WTC11 (cell line): ENCODE data around the gene ARHGAP8. TPM values are rescaled to one million over a fixed set of nuclear protein-coding genes. Genes with fewer than 3 reads are reported as not detected.

ENCODE experiments used
- ATAC-seq: fragments of 200-7000 bp; cut with Tn5 transposase; 2 replicates; pipeline ENCODE4 v1.10.0; 2021; ENCODE audit warnings: mild to moderate bottlenecking, moderate library complexity
- CTCF ChIA-PET: fragments of 300-600 bp; sonication (Branson Sonifier 250); formaldehyde crosslinking; loops from one replicate; lab custom pipeline; 2021; ENCODE audit warnings: antibody characterized with exemption; lab: Charles Lee
- POLR2A ChIA-PET: fragments of 350-600 bp; sonication (Branson Sonifier 250); formaldehyde crosslinking; loops from one replicate; lab custom pipeline; 2021; ENCODE audit warnings: antibody characterized with exemption; lab: Charles Lee
- DNase-seq: peaks from one replicate; pipeline ENCODE4 v3.0.0; 2021; ENCODE audit warnings: low spot score
- H3K27ac Mint-ChIP-seq: 2 replicates; pipeline ENCODE4 v1.8.0; 2021; ENCODE audit warnings: mixed read lengths
- H3K27me3 Mint-ChIP-seq: 2 replicates; pipeline ENCODE4 v1.8.0; 2021; ENCODE audit warnings: low read depth, mild to moderate bottlenecking, moderate library complexity, mixed read lengths
- H3K36me3 Mint-ChIP-seq: 2 replicates; pipeline ENCODE4 v1.8.0; 2021; ENCODE audit warnings: mixed read lengths
- H3K4me1 Mint-ChIP-seq: 2 replicates; pipeline ENCODE4 v1.8.0; 2022; ENCODE audit warnings: mixed read lengths
- H3K4me3 Mint-ChIP-seq: 2 replicates; pipeline ENCODE4 v1.8.0; 2021; ENCODE audit warnings: mild to moderate bottlenecking, moderate library complexity, mixed read lengths
- H3K9me3 Mint-ChIP-seq: 2 replicates; pipeline ENCODE4 v1.8.0; 2021; ENCODE audit warnings: mixed read lengths
- ATF1 ChIP-seq: sonication (generic); formaldehyde crosslinking; IDR thresholded peaks from 2 replicates; pipeline ENCODE4 v1.8.1; 2023; ENCODE audit warnings: mild to moderate bottlenecking, moderate library complexity, missing genetic modification reagents
- FOXP1 ChIP-seq: sonication (generic); formaldehyde crosslinking; IDR thresholded peaks from 2 replicates; pipeline ENCODE4 v1.8.0; 2022; ENCODE audit warnings: missing genetic modification reagents, mild to moderate bottlenecking, moderate library complexity, borderline replicate concordance
- GRHL2 ChIP-seq: fragments of 250-450 bp; sonication (Bioruptor Pico); IDR thresholded peaks from 2 replicates; pipeline ENCODE4 v1.8.0; 2022; ENCODE audit warnings: mild to moderate bottlenecking, moderate library complexity; ENCODE audit not compliant: insufficient replicate concordance, severe bottlenecking
- IRF2 ChIP-seq: sonication (generic); formaldehyde crosslinking; IDR thresholded peaks from 2 replicates; pipeline ENCODE4 v1.8.0; 2022; ENCODE audit warnings: low read depth, missing genetic modification reagents, borderline replicate concordance
- MYBL2 ChIP-seq: sonication (generic); formaldehyde crosslinking; IDR thresholded peaks from 2 replicates; pipeline ENCODE4 v1.8.1; 2023; ENCODE audit warnings: mild to moderate bottlenecking, moderate library complexity, missing genetic modification reagents
- ZNF121 ChIP-seq: sonication (generic); formaldehyde crosslinking; IDR thresholded peaks from 2 replicates; pipeline ENCODE4 v1.8.0; 2023; ENCODE audit warnings: missing genetic modification reagents
- ZNF219 ChIP-seq: sonication (generic); formaldehyde crosslinking; IDR thresholded peaks from 2 replicates; pipeline ENCODE4 v1.8.0; 2023; ENCODE audit warnings: missing genetic modification reagents, mild to moderate bottlenecking, borderline replicate concordance
- ZNF423 ChIP-seq: fragments of 250-450 bp; sonication (Bioruptor Pico); IDR thresholded peaks from 2 replicates; pipeline ENCODE4 v2.1.2; 2022; ENCODE audit warnings: mild to moderate bottlenecking, moderate library complexity
- total RNA-seq: library from RNA; stranded (reverse); gene quantifications from 3 replicates; pipeline ENCODE4 v1.2.3, GENCODE V29; 2021
- TF ChIP-seq, protein P1 (sequence below): fragments of 250-450 bp; sonication (Bioruptor Pico); IDR thresholded peaks from 2 replicates; pipeline ENCODE4 v1.9.0; 2021; ENCODE audit warnings: mild to moderate bottlenecking
- TF ChIP-seq, protein P2 (sequence below): sonication (generic); formaldehyde crosslinking; IDR thresholded peaks from 2 replicates; pipeline ENCODE4 v1.8.1; 2022; ENCODE audit warnings: missing genetic modification reagents, borderline replicate concordance
- TF ChIP-seq, protein P3 (sequence below): fragments of 250-450 bp; sonication (Bioruptor Pico); conservative IDR thresholded peaks from 2 replicates; pipeline ENCODE4 v1.9.0; 2021; ENCODE audit warnings: mild to moderate bottlenecking
- TF ChIP-seq, protein P4 (sequence below): sonication (generic); formaldehyde crosslinking; IDR thresholded peaks from 2 replicates; pipeline ENCODE4 v1.8.1; 2022; ENCODE audit warnings: mild to moderate bottlenecking, missing genetic modification reagents, moderate library complexity, borderline replicate concordance
- TF ChIP-seq, protein P5 (sequence below): fragments of 250-450 bp; sonication (Bioruptor Pico); IDR thresholded peaks from 2 replicates; pipeline ENCODE4 v2.1.2; 2022; ENCODE audit warnings: mild to moderate bottlenecking, moderate library complexity
- TF ChIP-seq, protein P6 (sequence below): sonication (generic); formaldehyde crosslinking; IDR thresholded peaks from 2 replicates; pipeline ENCODE4 v1.8.0; 2022; ENCODE audit warnings: mild to moderate bottlenecking, missing genetic modification reagents
- TF ChIP-seq, protein P7 (sequence below): sonication (generic); formaldehyde crosslinking; IDR thresholded peaks from 2 replicates; pipeline ENCODE4 v1.8.1; 2023; ENCODE audit warnings: mild to moderate bottlenecking, missing genetic modification reagents, moderate library complexity
- TF ChIP-seq, protein P8 (sequence below): sonication (generic); formaldehyde crosslinking; IDR thresholded peaks from 2 replicates; pipeline ENCODE4 v1.8.0; 2023; ENCODE audit warnings: missing genetic modification reagents, mild to moderate bottlenecking, borderline replicate concordance
- TF ChIP-seq, protein P9 (sequence below): fragments of 250-450 bp; sonication (Bioruptor Pico); IDR thresholded peaks from 2 replicates; pipeline ENCODE4 v1.9.0; 2021; ENCODE audit warnings: moderate library complexity, mild to moderate bottlenecking, inconsistent platforms, borderline replicate concordance
- TF ChIP-seq, protein P10 (sequence below): fragments of 250-450 bp; sonication (Bioruptor Pico); IDR thresholded peaks from 2 replicates; pipeline ENCODE4 v1.9.0; 2021; ENCODE audit warnings: mild to moderate bottlenecking, borderline replicate concordance

ARHGAP8 gene
- total RNA-seq, 1 experiment from 2014 or later = 61.4 TPM

DNA sequence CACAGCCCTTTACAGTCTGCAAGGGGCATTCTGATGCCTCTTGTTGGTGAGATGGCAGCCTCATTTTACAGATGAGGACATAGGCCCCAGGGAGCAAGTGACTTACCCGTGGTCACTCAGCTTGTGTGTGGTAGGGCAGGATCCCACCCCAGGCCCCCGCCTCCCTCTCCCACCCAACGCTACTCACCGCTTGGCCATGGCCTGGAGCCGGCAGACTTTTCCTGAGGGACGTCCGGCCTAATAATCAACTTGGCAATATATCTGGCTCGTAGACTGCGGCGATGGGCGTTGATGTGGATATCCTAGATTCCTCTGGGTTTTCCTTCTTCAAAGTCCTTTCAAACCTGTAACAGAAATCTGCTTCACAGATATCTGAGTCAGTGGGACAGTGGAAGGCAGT is 57.1 kb downstream of the ARHGAP8 start:
- peaks cover 18% of the 10 kb centered on the region for H3K9me3 Mint-ChIP-seq
- H3K27ac Mint-ChIP-seq = no peak overlapping the region
- ATAC-seq = no peak
- H3K4me1 Mint-ChIP-seq = peaks cover 24% of the 10 kb centered on the region
- DNase-seq = no peak
- ChIA-PET CTCF (interaction anchor here (1.8 kb wide), 1 partner anchor 13 kb away, joined by 4 read pairs; no protein-coding TSS in a partner anchor), POLR2A (no interaction called here)
- H3K36me3 Mint-ChIP-seq = peaks cover 39% of the 10 kb centered on the region
- H3K4me3 Mint-ChIP-seq = no peak overlapping the region
- no peaks in the 10 kb centered on the region for H3K27me3 Mint-ChIP-seq
- TF ChIP-seq, protein P1, sequence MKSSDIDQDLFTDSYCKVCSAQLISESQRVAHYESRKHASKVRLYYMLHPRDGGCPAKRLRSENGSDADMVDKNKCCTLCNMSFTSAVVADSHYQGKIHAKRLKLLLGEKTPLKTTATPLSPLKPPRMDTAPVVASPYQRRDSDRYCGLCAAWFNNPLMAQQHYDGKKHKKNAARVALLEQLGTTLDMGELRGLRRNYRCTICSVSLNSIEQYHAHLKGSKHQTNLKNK (CRISPR knock-in tag) = no peak
- no peak for TF ChIP-seq IRF2 (CRISPR knock-in tag)
- TF ChIP-seq, protein P2, sequence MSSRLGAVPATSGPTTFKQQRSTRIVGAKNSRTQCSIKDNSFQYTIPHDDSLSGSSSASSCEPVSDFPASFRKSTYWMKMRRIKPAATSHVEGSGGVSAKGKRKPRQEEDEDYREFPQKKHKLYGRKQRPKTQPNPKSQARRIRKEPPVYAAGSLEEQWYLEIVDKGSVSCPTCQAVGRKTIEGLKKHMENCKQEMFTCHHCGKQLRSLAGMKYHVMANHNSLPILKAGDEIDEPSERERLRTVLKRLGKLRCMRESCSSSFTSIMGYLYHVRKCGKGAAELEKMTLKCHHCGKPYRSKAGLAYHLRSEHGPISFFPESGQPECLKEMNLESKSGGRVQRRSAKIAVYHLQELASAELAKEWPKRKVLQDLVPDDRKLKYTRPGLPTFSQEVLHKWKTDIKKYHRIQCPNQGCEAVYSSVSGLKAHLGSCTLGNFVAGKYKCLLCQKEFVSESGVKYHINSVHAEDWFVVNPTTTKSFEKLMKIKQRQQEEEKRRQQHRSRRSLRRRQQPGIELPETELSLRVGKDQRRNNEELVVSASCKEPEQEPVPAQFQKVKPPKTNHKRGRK (CRISPR knock-in tag) = no peak
- TF ChIP-seq ZNF121 (CRISPR knock-in tag) = no peak
- TF ChIP-seq, protein P3, sequence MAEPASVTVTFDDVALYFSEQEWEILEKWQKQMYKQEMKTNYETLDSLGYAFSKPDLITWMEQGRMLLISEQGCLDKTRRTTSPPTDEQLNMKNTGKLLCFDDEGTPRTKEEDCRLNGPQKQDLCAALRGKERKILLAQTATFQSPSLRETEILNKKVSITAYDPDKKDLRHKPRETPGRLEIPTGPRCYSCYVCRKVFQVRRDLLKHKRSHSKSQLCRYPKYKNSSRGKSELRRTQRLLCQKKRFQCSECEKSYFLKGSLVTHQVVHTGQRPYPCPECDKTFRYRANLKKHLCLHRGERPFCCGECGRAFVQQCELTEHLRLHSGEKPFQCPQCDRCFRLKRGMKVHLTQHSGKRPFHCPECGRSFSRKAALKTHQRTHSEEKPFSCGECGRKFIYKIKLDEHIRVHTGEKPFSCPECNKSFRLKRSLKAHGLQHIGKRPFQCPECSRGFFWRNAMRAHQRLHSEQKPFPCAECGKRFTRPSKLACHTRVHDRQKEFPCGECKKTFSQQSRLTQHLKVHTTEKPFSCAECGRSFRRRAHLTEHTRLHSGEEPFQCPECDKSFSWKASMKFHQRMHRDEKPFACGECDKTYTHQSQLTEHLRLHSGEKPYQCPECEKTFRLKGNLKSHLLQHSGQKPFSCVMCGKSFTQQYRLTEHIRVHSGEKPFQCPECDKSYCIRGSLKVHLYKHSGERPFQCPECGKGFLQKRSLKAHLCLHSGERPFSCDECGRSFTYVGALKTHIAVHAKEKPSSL (CRISPR knock-in tag) = no peak
- TF ChIP-seq, protein P4, sequence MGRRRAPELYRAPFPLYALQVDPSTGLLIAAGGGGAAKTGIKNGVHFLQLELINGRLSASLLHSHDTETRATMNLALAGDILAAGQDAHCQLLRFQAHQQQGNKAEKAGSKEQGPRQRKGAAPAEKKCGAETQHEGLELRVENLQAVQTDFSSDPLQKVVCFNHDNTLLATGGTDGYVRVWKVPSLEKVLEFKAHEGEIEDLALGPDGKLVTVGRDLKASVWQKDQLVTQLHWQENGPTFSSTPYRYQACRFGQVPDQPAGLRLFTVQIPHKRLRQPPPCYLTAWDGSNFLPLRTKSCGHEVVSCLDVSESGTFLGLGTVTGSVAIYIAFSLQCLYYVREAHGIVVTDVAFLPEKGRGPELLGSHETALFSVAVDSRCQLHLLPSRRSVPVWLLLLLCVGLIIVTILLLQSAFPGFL (CRISPR knock-in tag) = no peak
- TF ChIP-seq, protein P5, sequence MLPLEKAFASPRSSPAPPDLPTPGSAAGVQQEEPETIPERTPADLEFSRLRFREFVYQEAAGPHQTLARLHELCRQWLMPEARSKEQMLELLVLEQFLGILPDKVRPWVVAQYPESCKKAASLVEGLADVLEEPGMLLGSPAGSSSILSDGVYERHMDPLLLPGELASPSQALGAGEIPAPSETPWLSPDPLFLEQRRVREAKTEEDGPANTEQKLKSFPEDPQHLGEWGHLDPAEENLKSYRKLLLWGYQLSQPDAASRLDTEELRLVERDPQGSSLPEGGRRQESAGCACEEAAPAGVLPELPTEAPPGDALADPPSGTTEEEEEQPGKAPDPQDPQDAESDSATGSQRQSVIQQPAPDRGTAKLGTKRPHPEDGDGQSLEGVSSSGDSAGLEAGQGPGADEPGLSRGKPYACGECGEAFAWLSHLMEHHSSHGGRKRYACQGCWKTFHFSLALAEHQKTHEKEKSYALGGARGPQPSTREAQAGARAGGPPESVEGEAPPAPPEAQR (CRISPR knock-in tag) = no peak
- TF ChIP-seq FOXP1 (CRISPR knock-in tag) = no peak
- TF ChIP-seq ZNF219 (CRISPR knock-in tag) = no peak
- TF ChIP-seq, protein P6, sequence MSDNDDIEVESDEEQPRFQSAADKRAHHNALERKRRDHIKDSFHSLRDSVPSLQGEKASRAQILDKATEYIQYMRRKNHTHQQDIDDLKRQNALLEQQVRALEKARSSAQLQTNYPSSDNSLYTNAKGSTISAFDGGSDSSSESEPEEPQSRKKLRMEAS (CRISPR knock-in tag) = no peak
- TF ChIP-seq ZNF423 (CRISPR knock-in tag) = no peak
- TF ChIP-seq, protein P7, sequence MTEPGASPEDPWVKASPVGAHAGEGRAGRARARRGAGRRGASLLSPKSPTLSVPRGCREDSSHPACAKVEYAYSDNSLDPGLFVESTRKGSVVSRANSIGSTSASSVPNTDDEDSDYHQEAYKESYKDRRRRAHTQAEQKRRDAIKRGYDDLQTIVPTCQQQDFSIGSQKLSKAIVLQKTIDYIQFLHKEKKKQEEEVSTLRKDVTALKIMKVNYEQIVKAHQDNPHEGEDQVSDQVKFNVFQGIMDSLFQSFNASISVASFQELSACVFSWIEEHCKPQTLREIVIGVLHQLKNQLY (CRISPR knock-in tag) = no peak
- no peak for TF ChIP-seq MYBL2 (CRISPR knock-in tag)
- no peak for TF ChIP-seq GRHL2 (CRISPR knock-in tag)
- TF ChIP-seq, protein P8, sequence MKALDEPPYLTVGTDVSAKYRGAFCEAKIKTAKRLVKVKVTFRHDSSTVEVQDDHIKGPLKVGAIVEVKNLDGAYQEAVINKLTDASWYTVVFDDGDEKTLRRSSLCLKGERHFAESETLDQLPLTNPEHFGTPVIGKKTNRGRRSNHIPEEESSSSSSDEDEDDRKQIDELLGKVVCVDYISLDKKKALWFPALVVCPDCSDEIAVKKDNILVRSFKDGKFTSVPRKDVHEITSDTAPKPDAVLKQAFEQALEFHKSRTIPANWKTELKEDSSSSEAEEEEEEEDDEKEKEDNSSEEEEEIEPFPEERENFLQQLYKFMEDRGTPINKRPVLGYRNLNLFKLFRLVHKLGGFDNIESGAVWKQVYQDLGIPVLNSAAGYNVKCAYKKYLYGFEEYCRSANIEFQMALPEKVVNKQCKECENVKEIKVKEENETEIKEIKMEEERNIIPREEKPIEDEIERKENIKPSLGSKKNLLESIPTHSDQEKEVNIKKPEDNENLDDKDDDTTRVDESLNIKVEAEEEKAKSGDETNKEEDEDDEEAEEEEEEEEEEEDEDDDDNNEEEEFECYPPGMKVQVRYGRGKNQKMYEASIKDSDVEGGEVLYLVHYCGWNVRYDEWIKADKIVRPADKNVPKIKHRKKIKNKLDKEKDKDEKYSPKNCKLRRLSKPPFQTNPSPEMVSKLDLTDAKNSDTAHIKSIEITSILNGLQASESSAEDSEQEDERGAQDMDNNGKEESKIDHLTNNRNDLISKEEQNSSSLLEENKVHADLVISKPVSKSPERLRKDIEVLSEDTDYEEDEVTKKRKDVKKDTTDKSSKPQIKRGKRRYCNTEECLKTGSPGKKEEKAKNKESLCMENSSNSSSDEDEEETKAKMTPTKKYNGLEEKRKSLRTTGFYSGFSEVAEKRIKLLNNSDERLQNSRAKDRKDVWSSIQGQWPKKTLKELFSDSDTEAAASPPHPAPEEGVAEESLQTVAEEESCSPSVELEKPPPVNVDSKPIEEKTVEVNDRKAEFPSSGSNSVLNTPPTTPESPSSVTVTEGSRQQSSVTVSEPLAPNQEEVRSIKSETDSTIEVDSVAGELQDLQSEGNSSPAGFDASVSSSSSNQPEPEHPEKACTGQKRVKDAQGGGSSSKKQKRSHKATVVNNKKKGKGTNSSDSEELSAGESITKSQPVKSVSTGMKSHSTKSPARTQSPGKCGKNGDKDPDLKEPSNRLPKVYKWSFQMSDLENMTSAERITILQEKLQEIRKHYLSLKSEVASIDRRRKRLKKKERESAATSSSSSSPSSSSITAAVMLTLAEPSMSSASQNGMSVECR = no peak
- TF ChIP-seq ATF1 (CRISPR knock-in tag) = no peak
- TF ChIP-seq, protein P9, sequence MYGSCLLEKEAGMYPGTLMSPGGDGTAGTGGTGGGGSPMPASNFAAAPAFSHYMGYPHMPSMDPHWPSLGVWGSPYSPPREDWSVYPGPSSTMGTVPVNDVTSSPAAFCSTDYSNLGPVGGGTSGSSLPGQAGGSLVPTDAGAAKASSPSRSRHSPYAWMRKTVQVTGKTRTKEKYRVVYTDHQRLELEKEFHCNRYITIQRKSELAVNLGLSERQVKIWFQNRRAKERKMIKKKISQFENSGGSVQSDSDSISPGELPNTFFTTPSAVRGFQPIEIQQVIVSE = no peak
- TF ChIP-seq, protein P10, sequence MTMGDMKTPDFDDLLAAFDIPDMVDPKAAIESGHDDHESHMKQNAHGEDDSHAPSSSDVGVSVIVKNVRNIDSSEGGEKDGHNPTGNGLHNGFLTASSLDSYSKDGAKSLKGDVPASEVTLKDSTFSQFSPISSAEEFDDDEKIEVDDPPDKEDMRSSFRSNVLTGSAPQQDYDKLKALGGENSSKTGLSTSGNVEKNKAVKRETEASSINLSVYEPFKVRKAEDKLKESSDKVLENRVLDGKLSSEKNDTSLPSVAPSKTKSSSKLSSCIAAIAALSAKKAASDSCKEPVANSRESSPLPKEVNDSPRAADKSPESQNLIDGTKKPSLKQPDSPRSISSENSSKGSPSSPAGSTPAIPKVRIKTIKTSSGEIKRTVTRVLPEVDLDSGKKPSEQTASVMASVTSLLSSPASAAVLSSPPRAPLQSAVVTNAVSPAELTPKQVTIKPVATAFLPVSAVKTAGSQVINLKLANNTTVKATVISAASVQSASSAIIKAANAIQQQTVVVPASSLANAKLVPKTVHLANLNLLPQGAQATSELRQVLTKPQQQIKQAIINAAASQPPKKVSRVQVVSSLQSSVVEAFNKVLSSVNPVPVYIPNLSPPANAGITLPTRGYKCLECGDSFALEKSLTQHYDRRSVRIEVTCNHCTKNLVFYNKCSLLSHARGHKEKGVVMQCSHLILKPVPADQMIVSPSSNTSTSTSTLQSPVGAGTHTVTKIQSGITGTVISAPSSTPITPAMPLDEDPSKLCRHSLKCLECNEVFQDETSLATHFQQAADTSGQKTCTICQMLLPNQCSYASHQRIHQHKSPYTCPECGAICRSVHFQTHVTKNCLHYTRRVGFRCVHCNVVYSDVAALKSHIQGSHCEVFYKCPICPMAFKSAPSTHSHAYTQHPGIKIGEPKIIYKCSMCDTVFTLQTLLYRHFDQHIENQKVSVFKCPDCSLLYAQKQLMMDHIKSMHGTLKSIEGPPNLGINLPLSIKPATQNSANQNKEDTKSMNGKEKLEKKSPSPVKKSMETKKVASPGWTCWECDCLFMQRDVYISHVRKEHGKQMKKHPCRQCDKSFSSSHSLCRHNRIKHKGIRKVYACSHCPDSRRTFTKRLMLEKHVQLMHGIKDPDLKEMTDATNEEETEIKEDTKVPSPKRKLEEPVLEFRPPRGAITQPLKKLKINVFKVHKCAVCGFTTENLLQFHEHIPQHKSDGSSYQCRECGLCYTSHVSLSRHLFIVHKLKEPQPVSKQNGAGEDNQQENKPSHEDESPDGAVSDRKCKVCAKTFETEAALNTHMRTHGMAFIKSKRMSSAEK (CRISPR knock-in tag) = no peak
